ENCODE data around the gene HTR3B.
"Not testable (repeated sequence)": the region's sequence is repeated elsewhere in the genome, so short reads cannot be mapped to it uniquely, and the experiment has no call there.

Gene HTR3B

GRCh38 chr11:113908098-113908497, 3.5 kb downstream of the HTR3B start:
- no peak for DNase-seq (ENCODE audit: low read depth, low spot score)
- TF ChIP-seq, protein P1, sequence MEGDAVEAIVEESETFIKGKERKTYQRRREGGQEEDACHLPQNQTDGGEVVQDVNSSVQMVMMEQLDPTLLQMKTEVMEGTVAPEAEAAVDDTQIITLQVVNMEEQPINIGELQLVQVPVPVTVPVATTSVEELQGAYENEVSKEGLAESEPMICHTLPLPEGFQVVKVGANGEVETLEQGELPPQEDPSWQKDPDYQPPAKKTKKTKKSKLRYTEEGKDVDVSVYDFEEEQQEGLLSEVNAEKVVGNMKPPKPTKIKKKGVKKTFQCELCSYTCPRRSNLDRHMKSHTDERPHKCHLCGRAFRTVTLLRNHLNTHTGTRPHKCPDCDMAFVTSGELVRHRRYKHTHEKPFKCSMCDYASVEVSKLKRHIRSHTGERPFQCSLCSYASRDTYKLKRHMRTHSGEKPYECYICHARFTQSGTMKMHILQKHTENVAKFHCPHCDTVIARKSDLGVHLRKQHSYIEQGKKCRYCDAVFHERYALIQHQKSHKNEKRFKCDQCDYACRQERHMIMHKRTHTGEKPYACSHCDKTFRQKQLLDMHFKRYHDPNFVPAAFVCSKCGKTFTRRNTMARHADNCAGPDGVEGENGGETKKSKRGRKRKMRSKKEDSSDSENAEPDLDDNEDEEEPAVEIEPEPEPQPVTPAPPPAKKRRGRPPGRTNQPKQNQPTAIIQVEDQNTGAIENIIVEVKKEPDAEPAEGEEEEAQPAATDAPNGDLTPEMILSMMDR (IDR thresholded peaks at IDR 0.05; ENCODE audit: low read depth, low read length), result no peak
- no peak overlapping the region for H3K4me3 ChIP-seq (ENCODE audit: low read depth, low read length)
- in situ Hi-C loops (cut with HindIII; ENCODE audit: low sequenced_read_pairs), result no loop called here

DNA sequence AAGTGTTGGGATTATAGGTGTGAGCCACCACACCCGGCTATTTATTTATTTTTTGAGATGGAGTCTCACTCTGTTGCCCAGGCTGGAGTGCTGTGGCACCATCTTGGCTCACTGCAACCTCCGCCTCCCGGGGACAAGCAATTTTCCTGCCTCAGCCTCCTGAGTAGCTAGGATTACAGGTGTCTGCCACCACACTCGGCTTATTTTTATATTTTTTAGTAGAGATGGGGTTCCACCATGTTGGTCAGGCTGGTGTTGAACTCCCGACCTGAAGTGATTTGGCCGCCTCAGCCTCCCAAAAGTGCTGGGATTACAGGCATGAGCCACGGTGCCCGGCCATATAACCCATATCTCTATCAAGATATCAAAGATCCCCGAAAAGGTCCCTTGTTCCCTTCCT, 6.9 kb downstream of the HTR3B start:
- DNase-seq (ENCODE audit: low read depth, low spot score); H3K4me3 ChIP-seq (ENCODE audit: low read depth, low read length); in situ Hi-C loops (cut with HindIII; ENCODE audit: low sequenced_read_pairs): not testable (repeated sequence)

DNA sequence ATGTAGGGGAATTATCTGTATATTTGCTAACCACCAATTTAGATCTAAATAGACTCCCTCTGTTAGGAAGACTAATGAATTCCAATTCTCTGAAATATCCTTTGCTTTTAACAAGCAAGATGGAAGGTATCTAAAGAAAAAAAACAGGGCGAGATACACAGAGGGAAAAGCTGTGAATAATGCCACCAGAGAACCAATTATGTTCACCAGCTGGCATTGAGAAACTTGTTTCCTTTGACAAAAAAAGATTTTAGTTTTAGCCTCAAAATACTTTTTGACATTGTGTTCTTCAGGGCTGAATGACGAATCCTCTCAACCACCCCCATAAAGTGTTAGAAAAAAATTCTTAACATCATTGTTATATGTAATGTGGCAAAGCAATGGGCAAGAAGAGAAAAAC, 19.0 kb downstream of the HTR3B start:
- in situ Hi-C loops (cut with HindIII; ENCODE audit: low sequenced_read_pairs), result no loop called here
- DNase-seq (ENCODE audit: low read depth, low spot score), result no peak
- TF ChIP-seq, protein P1 (IDR thresholded peaks at IDR 0.05; ENCODE audit: low read depth, low read length), result no peak
- no peak overlapping the region for H3K4me3 ChIP-seq (ENCODE audit: low read depth, low read length)

DNA sequence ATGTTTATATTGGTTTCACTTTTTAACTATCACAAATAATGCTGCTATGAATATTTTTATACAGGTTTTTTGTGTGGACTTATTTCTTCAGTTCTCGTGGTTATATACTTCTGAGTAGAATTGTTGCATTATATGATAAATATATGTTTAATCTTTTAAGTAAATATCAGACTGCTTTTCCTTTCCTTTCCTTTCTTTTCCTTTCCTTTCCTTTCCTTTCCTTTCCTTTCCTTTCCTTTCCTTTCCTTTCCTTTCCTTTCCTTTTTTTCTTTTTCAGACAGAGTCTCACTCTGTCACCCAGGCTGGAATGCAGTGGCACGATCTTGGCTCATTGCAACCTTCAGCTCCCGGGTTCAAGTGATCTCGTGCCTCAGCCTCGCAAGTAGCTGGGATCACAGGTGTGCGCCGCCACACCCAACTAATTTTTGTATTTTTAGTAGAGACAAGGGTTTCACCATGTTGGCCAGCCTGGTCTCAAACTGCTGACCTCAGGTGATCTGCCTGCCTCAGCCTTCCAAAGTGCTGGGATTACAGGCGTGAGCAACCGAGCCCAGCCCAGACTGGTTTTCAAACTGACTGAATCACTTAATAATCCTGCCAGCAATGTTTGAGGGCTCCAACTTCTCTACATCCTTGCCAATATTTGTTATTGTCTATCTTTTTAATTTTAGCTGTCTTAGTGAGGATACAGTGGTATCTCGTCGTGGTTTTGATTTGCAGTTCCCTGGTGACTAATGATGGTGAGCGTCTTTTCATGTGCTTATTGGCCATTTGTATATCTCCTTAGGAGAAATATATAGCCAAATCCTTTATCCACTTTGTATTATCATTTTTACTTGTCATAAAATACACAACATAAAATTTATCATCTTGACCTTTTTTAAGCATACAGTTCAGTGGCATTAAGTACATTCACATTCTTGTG, 21.9 kb downstream of the HTR3B start:
- in situ Hi-C loops (cut with HindIII; ENCODE audit: low sequenced_read_pairs), result no loop called here
- TF ChIP-seq, protein P1 (IDR thresholded peaks at IDR 0.05; ENCODE audit: low read depth, low read length), result no peak

GRCh38 chr11:113928311-113928710, 23.7 kb downstream of the HTR3B start:
- no peak overlapping the region for H3K4me3 ChIP-seq (ENCODE audit: low read depth, low read length)
- no peak for DNase-seq (ENCODE audit: low read depth, low spot score)
- in situ Hi-C loops (cut with HindIII; ENCODE audit: low sequenced_read_pairs), result no loop called here
- TF ChIP-seq, protein P1 (IDR thresholded peaks at IDR 0.05; ENCODE audit: low read depth, low read length), result no peak

More for the DNA sequence above, 21.9 kb downstream of the HTR3B start:
- no peak for DNase-seq (ENCODE audit: low read depth, low spot score)
- H3K4me3 ChIP-seq (ENCODE audit: low read depth, low read length), result no peak overlapping the region

DNA sequence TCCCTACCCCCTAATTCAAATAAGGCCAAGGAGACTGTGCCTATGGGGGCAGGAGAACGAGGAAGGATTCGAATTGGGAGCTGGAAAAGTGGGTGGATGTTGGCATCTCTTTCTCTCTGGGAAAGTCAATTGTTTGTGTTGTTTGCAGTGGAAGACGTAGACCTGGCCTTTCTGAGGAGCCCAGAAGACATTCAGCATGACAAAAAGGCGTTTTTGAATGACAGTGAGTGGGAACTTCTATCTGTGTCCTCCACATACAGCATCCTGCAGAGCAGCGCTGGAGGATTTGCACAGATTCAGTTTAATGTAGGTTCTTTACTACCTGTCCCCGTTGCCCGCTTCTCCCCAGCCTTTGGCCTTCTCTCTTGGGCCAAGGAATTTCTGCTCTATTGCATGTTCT, 28.2 kb downstream of the HTR3B start:
- in situ Hi-C loops (cut with HindIII; ENCODE audit: low sequenced_read_pairs), result no loop called here
- TF ChIP-seq, protein P1 (IDR thresholded peaks at IDR 0.05; ENCODE audit: low read depth, low read length), result no peak
- DNase-seq (ENCODE audit: low read depth, low spot score), result no peak
- H3K4me3 ChIP-seq (ENCODE audit: low read depth, low read length), result no peak overlapping the region

DNA sequence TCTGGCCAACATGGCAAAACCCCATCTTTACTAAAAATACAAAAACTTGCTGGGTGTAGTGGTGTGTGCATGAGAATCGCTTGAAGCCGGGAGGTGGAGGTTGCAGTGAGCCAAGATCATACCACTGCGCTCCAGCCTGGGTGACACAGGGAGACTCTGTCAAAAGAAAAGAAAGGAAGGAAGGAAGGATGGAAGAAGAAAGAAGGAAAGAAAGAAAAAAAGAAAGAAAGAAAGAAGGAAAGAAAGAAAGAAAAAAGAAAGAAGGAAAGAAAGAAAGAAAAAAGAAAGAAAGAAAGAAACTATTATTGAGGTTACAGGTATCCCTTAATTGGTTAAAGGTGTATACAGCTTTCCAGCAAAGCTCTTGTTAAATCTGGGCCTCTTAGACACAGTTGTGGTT, 29.6 kb downstream of the HTR3B start:
- DNase-seq (ENCODE audit: low read depth, low spot score); H3K4me3 ChIP-seq (ENCODE audit: low read depth, low read length); in situ Hi-C loops (cut with HindIII; ENCODE audit: low sequenced_read_pairs): not testable (repeated sequence)

All from astrocyte of the spinal cord (primary cell).